ENCODE results near the gene PPM1L.

DNA sequence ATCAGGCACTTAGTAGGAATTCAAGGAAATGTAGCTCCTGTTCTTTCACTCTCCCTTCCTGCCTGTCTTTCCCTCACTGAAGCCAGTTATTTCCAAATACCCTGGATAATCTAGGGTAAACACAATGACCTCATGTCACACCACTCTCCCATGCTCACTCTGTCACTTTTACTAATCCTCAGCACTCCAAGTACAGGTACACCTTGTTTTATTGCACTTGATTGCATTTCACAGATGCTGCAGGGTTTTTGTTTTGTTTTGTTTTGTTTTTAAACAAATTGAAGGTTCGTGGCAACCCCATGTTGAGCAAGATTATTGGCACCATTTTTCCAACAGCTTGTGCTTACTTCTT, 40.8 kb downstream of the PPM1L start:
- TF ChIP-seq, protein P1, sequence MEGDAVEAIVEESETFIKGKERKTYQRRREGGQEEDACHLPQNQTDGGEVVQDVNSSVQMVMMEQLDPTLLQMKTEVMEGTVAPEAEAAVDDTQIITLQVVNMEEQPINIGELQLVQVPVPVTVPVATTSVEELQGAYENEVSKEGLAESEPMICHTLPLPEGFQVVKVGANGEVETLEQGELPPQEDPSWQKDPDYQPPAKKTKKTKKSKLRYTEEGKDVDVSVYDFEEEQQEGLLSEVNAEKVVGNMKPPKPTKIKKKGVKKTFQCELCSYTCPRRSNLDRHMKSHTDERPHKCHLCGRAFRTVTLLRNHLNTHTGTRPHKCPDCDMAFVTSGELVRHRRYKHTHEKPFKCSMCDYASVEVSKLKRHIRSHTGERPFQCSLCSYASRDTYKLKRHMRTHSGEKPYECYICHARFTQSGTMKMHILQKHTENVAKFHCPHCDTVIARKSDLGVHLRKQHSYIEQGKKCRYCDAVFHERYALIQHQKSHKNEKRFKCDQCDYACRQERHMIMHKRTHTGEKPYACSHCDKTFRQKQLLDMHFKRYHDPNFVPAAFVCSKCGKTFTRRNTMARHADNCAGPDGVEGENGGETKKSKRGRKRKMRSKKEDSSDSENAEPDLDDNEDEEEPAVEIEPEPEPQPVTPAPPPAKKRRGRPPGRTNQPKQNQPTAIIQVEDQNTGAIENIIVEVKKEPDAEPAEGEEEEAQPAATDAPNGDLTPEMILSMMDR (IDR thresholded peaks at IDR 0.05; ENCODE audit: low read depth, low read length) = no peak
- no peak for TF ChIP-seq EZH2phosphoT487 (IDR thresholded peaks at IDR 0.05; ENCODE audit: low read depth)
